Activated naive CD4-positive, alpha-beta T cell treated with Interleukin-2 at 50 U/mL for 16 hours (primary cell): ENCODE data around the gene TLE7.

Experiments
- DNase-seq: peaks from one replicate; pipeline ENCODE4 v3.0.0-alpha.2; 2020

The TLE7 gene

GRCh38 chr16:71412270-71413160, 29.3 kb downstream of the TLE7 start:
- peak; percentile 60 for DNase-seq

GRCh38 chr16:71410146-71410545, 31.7 kb downstream of the TLE7 start:
- DNase-seq: no peak

- DNase-seq: no peak
Measured at GRCh38 chr16:71409011-71409775, 32.7 kb downstream of the TLE7 start.

- DNase-seq: no peak
Measured at GRCh38 chr16:71408536-71408935, 33.3 kb downstream of the TLE7 start.

- DNase-seq: no peak
Measured at GRCh38 chr16:71407731-71408130, 34.1 kb downstream of the TLE7 start.

GRCh38 chr16:71406724-71407123, 35.1 kb downstream of the TLE7 start:
- DNase-seq: no peak

- DNase-seq: no peak
Measured at GRCh38 chr16:71406316-71406715, 35.5 kb downstream of the TLE7 start.

- no peak for DNase-seq
Measured at GRCh38 chr16:71404364-71404763, 37.5 kb downstream of the TLE7 start.

GRCh38 chr16:71402674-71403073, 39.2 kb downstream of the TLE7 start:
- DNase-seq: no peak

- DNase-seq: no peak
Measured at GRCh38 chr16:71402007-71402406, 39.8 kb downstream of the TLE7 start.

GRCh38 chr16:71399801-71400563, 41.9 kb downstream of the TLE7 start:
- DNase-seq: no peak

- DNase-seq: no peak
Measured at GRCh38 chr16:71396594-71396993, 45.3 kb downstream of the TLE7 start.

GRCh38 chr16:71389330-71389729, 52.5 kb downstream of the TLE7 start:
- no peak for DNase-seq

- DNase-seq: no peak
Measured at GRCh38 chr16:71387045-71387871, 54.6 kb downstream of the TLE7 start.

GRCh38 chr16:71384073-71384724, 57.7 kb downstream of the TLE7 start:
- no peak for DNase-seq

- no peak for DNase-seq
Measured at GRCh38 chr16:71383054-71383773, 58.6 kb downstream of the TLE7 start.

GRCh38 chr16:71380831-71381230, 61.0 kb downstream of the TLE7 start:
- no peak for DNase-seq
